Fibroblast of lung (primary cell): ENCODE measurements around the gene OR52L1.

Experiments
- EZH2 ChIP-seq: IDR thresholded peaks from 2 replicates; pipeline ENCODE4 v1.5.1; 2012; ENCODE audit warnings: low read length, control low read depth, mild to moderate bottlenecking; ENCODE audit errors: missing control alignments
- TF ChIP-seq, protein P1 (sequence below), 2 donors: IDR thresholded peaks in 1 of 2; conservative IDR thresholded peaks in 1 of 2; 1 replicate in 1 of 2; 2 replicates in 1 of 2; pipeline ENCODE4 v1.5.1; 2011 to 2012; ENCODE audit warnings: low read length in 2 of 2, control low read depth in 1 of 2, inconsistent platforms in 1 of 2, low read depth in 1 of 2, mild to moderate bottlenecking in 1 of 2

DNA sequence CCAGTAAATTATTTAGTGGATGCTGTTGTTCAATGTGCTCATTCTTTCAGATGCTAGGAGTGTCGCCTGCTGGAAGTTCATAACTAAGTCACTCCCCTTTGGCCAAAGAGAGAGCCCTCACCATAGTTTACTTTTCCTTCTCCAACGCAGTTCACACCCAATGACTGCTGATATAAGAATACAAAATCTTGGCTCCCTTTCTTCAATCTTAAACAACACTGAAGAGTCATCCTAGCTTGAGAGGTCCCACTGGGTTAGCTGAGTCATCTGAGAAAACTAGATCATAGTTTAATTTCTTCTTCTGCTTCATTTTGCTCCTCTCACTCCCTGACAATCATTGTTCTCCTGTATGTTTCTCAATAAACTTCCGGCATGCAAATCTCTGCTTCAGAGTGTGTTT is 5.4 kb upstream of the OR52L1 start:
- TF ChIP-seq EZH2, result no peak
- TF ChIP-seq, protein P1, sequence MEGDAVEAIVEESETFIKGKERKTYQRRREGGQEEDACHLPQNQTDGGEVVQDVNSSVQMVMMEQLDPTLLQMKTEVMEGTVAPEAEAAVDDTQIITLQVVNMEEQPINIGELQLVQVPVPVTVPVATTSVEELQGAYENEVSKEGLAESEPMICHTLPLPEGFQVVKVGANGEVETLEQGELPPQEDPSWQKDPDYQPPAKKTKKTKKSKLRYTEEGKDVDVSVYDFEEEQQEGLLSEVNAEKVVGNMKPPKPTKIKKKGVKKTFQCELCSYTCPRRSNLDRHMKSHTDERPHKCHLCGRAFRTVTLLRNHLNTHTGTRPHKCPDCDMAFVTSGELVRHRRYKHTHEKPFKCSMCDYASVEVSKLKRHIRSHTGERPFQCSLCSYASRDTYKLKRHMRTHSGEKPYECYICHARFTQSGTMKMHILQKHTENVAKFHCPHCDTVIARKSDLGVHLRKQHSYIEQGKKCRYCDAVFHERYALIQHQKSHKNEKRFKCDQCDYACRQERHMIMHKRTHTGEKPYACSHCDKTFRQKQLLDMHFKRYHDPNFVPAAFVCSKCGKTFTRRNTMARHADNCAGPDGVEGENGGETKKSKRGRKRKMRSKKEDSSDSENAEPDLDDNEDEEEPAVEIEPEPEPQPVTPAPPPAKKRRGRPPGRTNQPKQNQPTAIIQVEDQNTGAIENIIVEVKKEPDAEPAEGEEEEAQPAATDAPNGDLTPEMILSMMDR (conservative IDR thresholded peaks at IDR 0.05 in 1 of 2, IDR thresholded peaks at IDR 0.05 in 1 of 2; ENCODE audit: low read depth in 1 of 2, low read length in 2 of 2), result no peak
